GM19025 (cell line): ENCODE measurements around the gene TEX19.
"Not testable (repeated sequence)": the region's sequence is repeated elsewhere in the genome, so short reads cannot be mapped to it uniquely, and the experiment has no call there.

ENCODE experiments used
- ATAC-seq: cut with Tn5 transposase; IDR thresholded peaks from one replicate; pipeline ENCODE4 v1.9.1; 2021; ENCODE audit warnings: mild to moderate bottlenecking, low read depth, moderate library complexity; ENCODE audit not compliant: unreplicated experiment

TEX19 gene

GRCh38 chr17:82403662-82404660, 44.9 kb downstream of the TEX19 start:
- ATAC-seq, result no peak

GRCh38 chr17:82405051-82405450, 46.0 kb downstream of the TEX19 start:
- ATAC-seq, result no peak

- no peak for ATAC-seq
Observed at GRCh38 chr17:82406131-82406671, 47.2 kb downstream of the TEX19 start.

GRCh38 chr17:82407255-82407654, 48.2 kb downstream of the TEX19 start:
- no peak for ATAC-seq

GRCh38 chr17:82408288-82408937, 49.4 kb downstream of the TEX19 start:
- no peak for ATAC-seq

GRCh38 chr17:82408938-82409318, 49.9 kb downstream of the TEX19 start:
- ATAC-seq, result no peak

GRCh38 chr17:82410014-82410716, 51.1 kb downstream of the TEX19 start:
- ATAC-seq, result no peak

GRCh38 chr17:82411396-82412053, 52.5 kb downstream of the TEX19 start:
- no peak for ATAC-seq

- not testable (repeated sequence) for ATAC-seq
Observed at GRCh38 chr17:82412081-82412480, 53.0 kb downstream of the TEX19 start.

- no peak for ATAC-seq
Observed at GRCh38 chr17:82412535-82413520, 53.8 kb downstream of the TEX19 start.
